ENCODE measurements around the gene APBB1IP.
A peak's percentile ranks its signal among the peaks of the same experiment; 100 is the strongest.

APBB1IP gene

GRCh38 chr10:26438534-26439341 is 597 bp downstream of the APBB1IP start:
- peaks cover 50% of the 10 kb centered on the region for H3K4me1 ChIP-seq (ENCODE audit: control insufficient read depth, low read length)
- peak overlapping the region; percentile 98 for H3K27ac ChIP-seq (ENCODE audit: low read depth, low read length)
- no peaks in the 10 kb centered on the region for H3K9me2 ChIP-seq (replicated peaks; ENCODE audit: control insufficient read depth, low read length)
- H3F3A ChIP-seq (ENCODE audit: control insufficient read depth, insufficient read depth): peaks cover 20% of the 10 kb centered on the region
- H4K20me1 ChIP-seq (ENCODE audit: control insufficient read depth, insufficient read depth, low read depth, low read length): no peaks in the 10 kb centered on the region
- H3K4me3 ChIP-seq (ENCODE audit: low read length): peak overlapping the region; percentile 79
- H3K4me2 ChIP-seq (ENCODE audit: low read length): peak overlapping the region; percentile 93
- H3K27me3 ChIP-seq (ENCODE audit: control insufficient read depth, low read length): no peaks in the 10 kb centered on the region
- H3K9me3 ChIP-seq (ENCODE audit: control insufficient read depth, insufficient read depth, low read length): no peaks in the 10 kb centered on the region
- H3K36me3 ChIP-seq (ENCODE audit: control insufficient read depth, low read length): peaks cover 51% of the 10 kb centered on the region
- peaks cover 63% of the 10 kb centered on the region for H3K79me2 ChIP-seq (ENCODE audit: control insufficient read depth, low read length)
- TF ChIP-seq EZH2phosphoT487 (IDR thresholded peaks at IDR 0.05; ENCODE audit: borderline replicate concordance, low read length): no peak
- TF ChIP-seq CTCF (IDR thresholded peaks at IDR 0.05; ENCODE audit: low read depth, low read length, poor library complexity, severe bottlenecking): peak; percentile 21

- Histone ChIP-seq H4K20me1 (ENCODE audit: control insufficient read depth, insufficient read depth, low read depth, low read length) (no peaks in the 10 kb centered on the region), H3K4me2 (ENCODE audit: low read length) (peak overlapping the region; percentile 93), H3K27me3 (ENCODE audit: control insufficient read depth, low read length) (no peaks in the 10 kb centered on the region), H3K9me2 (replicated peaks; ENCODE audit: control insufficient read depth, low read length) (no peaks in the 10 kb centered on the region), H3K27ac (ENCODE audit: low read depth, low read length) (peak overlapping the region; percentile 98), H3K4me3 (ENCODE audit: low read length) (peak overlapping the region; percentile 79), H3K4me1 (ENCODE audit: control insufficient read depth, low read length) (peaks cover 58% of the 10 kb centered on the region), H3K36me3 (ENCODE audit: control insufficient read depth, low read length) (peaks cover 59% of the 10 kb centered on the region), H3K79me2 (ENCODE audit: control insufficient read depth, low read length) (peaks cover 71% of the 10 kb centered on the region), H3F3A (ENCODE audit: control insufficient read depth, insufficient read depth) (peaks cover 25% of the 10 kb centered on the region), H3K9me3 (ENCODE audit: control insufficient read depth, insufficient read depth, low read length) (no peaks in the 10 kb centered on the region)
- TF ChIP-seq CTCF (IDR thresholded peaks at IDR 0.05; ENCODE audit: low read depth, low read length, poor library complexity, severe bottlenecking) (no peak), EZH2phosphoT487 (IDR thresholded peaks at IDR 0.05; ENCODE audit: borderline replicate concordance, low read length) (no peak)
Measured at GRCh38 chr10:26439406-26440087, 1.4 kb downstream of the APBB1IP start.

GRCh38 chr10:26440088-26440470 is 1.9 kb downstream of the APBB1IP start:
- peaks cover 27% of the 10 kb centered on the region for H3F3A ChIP-seq (ENCODE audit: control insufficient read depth, insufficient read depth)
- peaks cover 62% of the 10 kb centered on the region for H3K36me3 ChIP-seq (ENCODE audit: control insufficient read depth, low read length)
- TF ChIP-seq CTCF (IDR thresholded peaks at IDR 0.05; ENCODE audit: low read depth, low read length, poor library complexity, severe bottlenecking) (no peak), EZH2phosphoT487 (IDR thresholded peaks at IDR 0.05; ENCODE audit: borderline replicate concordance, low read length) (no peak)
- no peaks in the 10 kb centered on the region for H3K9me3 ChIP-seq (ENCODE audit: control insufficient read depth, insufficient read depth, low read length)
- peak overlapping the region; percentile 79 for H3K4me3 ChIP-seq (ENCODE audit: low read length)
- peak overlapping the region; percentile 98 for H3K27ac ChIP-seq (ENCODE audit: low read depth, low read length)
- peak overlapping the region; percentile 93 for H3K4me2 ChIP-seq (ENCODE audit: low read length)
- no peaks in the 10 kb centered on the region for H4K20me1 ChIP-seq (ENCODE audit: control insufficient read depth, insufficient read depth, low read depth, low read length)
- peaks cover 77% of the 10 kb centered on the region for H3K79me2 ChIP-seq (ENCODE audit: control insufficient read depth, low read length)
- no peaks in the 10 kb centered on the region for H3K27me3 ChIP-seq (ENCODE audit: control insufficient read depth, low read length)
- H3K4me1 ChIP-seq (ENCODE audit: control insufficient read depth, low read length): peaks cover 60% of the 10 kb centered on the region
- H3K9me2 ChIP-seq (replicated peaks; ENCODE audit: control insufficient read depth, low read length): no peaks in the 10 kb centered on the region

Measured in DOHH2 (cell line).